Endothelial cell of umbilical vein (primary cell): Measurements from ENCODE around the gene KRTAP2-1. TPM values are rescaled to one million over a fixed set of nuclear protein-coding genes. Genes with fewer than 3 reads are reported as not detected.

ENCODE experiments used
- BruUV-seq: library from RNA; stranded (reverse); fragments of 400-500 nt; replicated peaks from 2 replicates; lab custom pipeline; 2021; lab: Mats Ljungman, UMichigan
- CTCF ChIA-PET: fragments of 300-600, 350-600 bp; sonication (Branson Sonifier 250); formaldehyde crosslinking; loops from one replicate; lab custom pipeline; 2021; ENCODE audit warnings: antibody characterized with exemption, inconsistent platforms; lab: Charles Lee
- POLR2A ChIA-PET: fragments of 300-600, 350-600 bp; sonication (Branson Sonifier 250); formaldehyde crosslinking; loops from one replicate; lab custom pipeline; 2021; ENCODE audit warnings: antibody characterized with exemption, inconsistent platforms; lab: Charles Lee
- DNase-seq: peaks from one replicate; pipeline ENCODE4 v3.0.0-alpha.2; 2011; ENCODE audit warnings: low read depth, low spot score
- FAIRE-seq: peaks from 2 replicates; lab custom pipeline; 2011; peaks lifted over from hg19 to GRCh38; lab: Jason Lieb, UNC
- H2AFZ ChIP-seq: 2 replicates; pipeline ENCODE4 v1.6.0; 2012; ENCODE audit warnings: low read depth, low read length, control low read depth, inconsistent platforms
- H3K27ac ChIP-seq: 2 replicates; pipeline ENCODE4 v1.5.1; 2011; ENCODE audit warnings: low read depth, mild to moderate bottlenecking, control low read depth, low read length, moderate library complexity; ENCODE audit not compliant: insufficient read depth
- H3K27me3 ChIP-seq, 2 experiments: 2 replicates each; pipeline versions ENCODE4 v1.6.0 to v1.6.1; 2011; ENCODE audit warnings: low read length in 2 of 2, mixed read lengths in 1 of 2; ENCODE audit not compliant: control insufficient read depth in 2 of 2, insufficient read depth in 2 of 2
- H3K36me3 ChIP-seq, 2 experiments: 2 replicates in 1 of 2; 3 replicates in 1 of 2; pipeline ENCODE4 v1.5.1; 2011; ENCODE audit warnings: low read length in 2 of 2, mild to moderate bottlenecking in 1 of 2, moderate library complexity in 1 of 2; ENCODE audit not compliant: control insufficient read depth in 2 of 2, insufficient read depth in 2 of 2; ENCODE audit errors: extremely low read depth in 1 of 2
- H3K4me1 ChIP-seq: 3 replicates; pipeline ENCODE4 v1.5.1; 2011; ENCODE audit warnings: mild to moderate bottlenecking, low read length; ENCODE audit not compliant: control insufficient read depth, insufficient read depth; ENCODE audit errors: extremely low read depth
- H3K4me2 ChIP-seq: 2 replicates; pipeline ENCODE4 v1.6.1; 2011; ENCODE audit warnings: low read length, control low read depth, mixed read lengths; ENCODE audit not compliant: insufficient read depth
- H3K4me3 ChIP-seq, 3 experiments: fragments of 200-600 bp in 1 of 3; sonication (generic), shearing (Covaris generic) in 1 of 3; replicated peaks in 1 of 3; 2 replicates each; pipeline ENCODE4 v1.5.1; 2011 to 2016; ENCODE audit warnings: control low read depth in 3 of 3, low read length in 3 of 3, mild to moderate bottlenecking in 2 of 3, inconsistent platforms in 1 of 3, low read depth in 1 of 3, moderate library complexity in 1 of 3; ENCODE audit not compliant: insufficient read depth in 1 of 3
- H3K79me2 ChIP-seq: 2 replicates; pipeline ENCODE4 v1.6.0; 2012; ENCODE audit warnings: low read length, inconsistent platforms; ENCODE audit not compliant: control insufficient read depth, insufficient read depth
- H3K9ac ChIP-seq: replicated peaks from 2 replicates; pipeline ENCODE3; 2011; ENCODE audit warnings: low read length, control low read depth; ENCODE audit not compliant: insufficient read depth; ENCODE audit errors: extremely low read depth
- H3K9me1 ChIP-seq: replicated peaks from 3 replicates; pipeline ENCODE4 v1.6.0; 2011; ENCODE audit warnings: mild to moderate bottlenecking, low read length; ENCODE audit not compliant: control insufficient read depth, insufficient read depth; ENCODE audit errors: extremely low read depth
- H3K9me3 ChIP-seq: replicated peaks from 2 replicates; pipeline ENCODE4 v1.5.1; 2012; ENCODE audit warnings: low read length, inconsistent platforms; ENCODE audit not compliant: control insufficient read depth, insufficient read depth
- H4K20me1 ChIP-seq: replicated peaks from 2 replicates; pipeline ENCODE3; 2011; ENCODE audit warnings: mild to moderate bottlenecking, low read length; ENCODE audit not compliant: control insufficient read depth, insufficient read depth; ENCODE audit errors: extremely low read depth
- EZH2 ChIP-seq: IDR thresholded peaks from 2 replicates; pipeline ENCODE4 v1.6.1; 2012; ENCODE audit warnings: borderline replicate concordance, low read depth, mild to moderate bottlenecking, moderate library complexity, low read length, inconsistent platforms; ENCODE audit not compliant: severe bottlenecking
- FOS ChIP-seq: IDR thresholded peaks from 2 replicates; pipeline ENCODE4 v1.6.1; 2011; ENCODE audit warnings: mild to moderate bottlenecking, low read length, moderate library complexity, borderline replicate concordance; ENCODE audit not compliant: insufficient read depth
- GATA2 ChIP-seq: IDR thresholded peaks from 2 replicates; pipeline ENCODE4 v1.7.0; 2011; ENCODE audit warnings: low read depth, mild to moderate bottlenecking, moderate library complexity, mixed read lengths, low read length; ENCODE audit not compliant: insufficient read length, insufficient read depth
- JUN ChIP-seq: IDR thresholded peaks from 2 replicates; pipeline ENCODE4 v1.6.1; 2011; ENCODE audit warnings: borderline replicate concordance, low read depth; ENCODE audit not compliant: insufficient read length, insufficient read depth
- MYC ChIP-seq: IDR thresholded peaks from one replicate; pipeline ENCODE4 v1.6.1; 2011; ENCODE audit warnings: mild to moderate bottlenecking, low read depth, low read length
- POLR2A ChIP-seq: IDR thresholded peaks from 2 replicates; pipeline ENCODE4 v1.6.1; 2012; ENCODE audit warnings: low read depth, mild to moderate bottlenecking, control low read depth, low read length
- POLR2AphosphoS5 ChIP-seq: IDR thresholded peaks from 2 replicates; pipeline ENCODE4 v1.6.1; 2012; ENCODE audit warnings: low read depth, mild to moderate bottlenecking, control low read depth, low read length, moderate library complexity; ENCODE audit not compliant: insufficient read depth
- dilution Hi-C: fragments of 300-500 bp; cut with MboI; formaldehyde crosslinking; loops from one replicate; pipeline ENCODE4 v1.15.0; 2019; ENCODE audit warnings: low sequenced_read_pairs; ENCODE audit not compliant: extremely low pct_ligation_motif_present
- intact Hi-C: fragments of 100-400 bp; cut with micrococcal nuclease; formaldehyde crosslinking; loops from one replicate; pipeline ENCODE4 v1.10.0; 2022
- polyA plus RNA-seq, 4 experiments: library from polyadenylated mRNA; depleted of rRNA in 3 of 4; stranded (reverse) in 3 of 4; unstranded in 1 of 4; fragments of >200 nt; gene quantifications; 2 replicates each; pipeline versions ENCODE4 v1.2.1 to v1.2.3, GENCODE V29; 2011 to 2012; ENCODE audit warnings: missing spikeins in 1 of 4
- total RNA-seq: library from RNA; stranded (reverse); gene quantifications from 2 replicates; pipeline ENCODE4 v1.2.3, GENCODE V29; 2021
- TF ChIP-seq, protein P1 (sequence below): IDR thresholded peaks from 2 replicates; pipeline ENCODE4 v1.6.1; 2011; ENCODE audit not compliant: insufficient read depth, insufficient read length
- TF ChIP-seq, protein P2 (sequence below), 2 donors: IDR thresholded peaks; 1 replicate in 1 of 2; 2 replicates in 1 of 2; pipeline ENCODE4 v1.5.1; 2011; ENCODE audit warnings: low read length in 2 of 2, mild to moderate bottlenecking in 2 of 2, moderate library complexity in 2 of 2, control low read depth in 1 of 2, inconsistent platforms in 1 of 2, low read depth in 1 of 2; ENCODE audit not compliant: insufficient read depth in 1 of 2; ENCODE audit errors: extremely low read depth in 1 of 2

The KRTAP2-1 gene
- total and polyA plus RNA-seq, 2 donors (not counting 3 experiments of a cell fraction or from before 2014, with no cell fraction given), result not detected

GRCh38 chr17:41024697-41025096 lies 22.4 kb downstream of the KRTAP2-1 start:
- no peaks in the 10 kb centered on the region for H3K9me1 ChIP-seq
- H3K9ac ChIP-seq, result no peak overlapping the region
- intact Hi-C loops, result loop anchor here (10.0 kb wide), 1 partner anchor 750 kb away; no protein-coding TSS in a partner anchor
- dilution Hi-C loops, result no loop called here
- BruUV-seq, result no TSS peak
- TF ChIP-seq POLR2A (no peak), EZH2 (no peak), GATA2 (no peak), POLR2AphosphoS5 (no peak), JUN (no peak), FOS (no peak), MYC (no peak)
- TF ChIP-seq, protein P1, sequence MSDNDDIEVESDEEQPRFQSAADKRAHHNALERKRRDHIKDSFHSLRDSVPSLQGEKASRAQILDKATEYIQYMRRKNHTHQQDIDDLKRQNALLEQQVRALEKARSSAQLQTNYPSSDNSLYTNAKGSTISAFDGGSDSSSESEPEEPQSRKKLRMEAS, result no peak
- TF ChIP-seq, protein P2, sequence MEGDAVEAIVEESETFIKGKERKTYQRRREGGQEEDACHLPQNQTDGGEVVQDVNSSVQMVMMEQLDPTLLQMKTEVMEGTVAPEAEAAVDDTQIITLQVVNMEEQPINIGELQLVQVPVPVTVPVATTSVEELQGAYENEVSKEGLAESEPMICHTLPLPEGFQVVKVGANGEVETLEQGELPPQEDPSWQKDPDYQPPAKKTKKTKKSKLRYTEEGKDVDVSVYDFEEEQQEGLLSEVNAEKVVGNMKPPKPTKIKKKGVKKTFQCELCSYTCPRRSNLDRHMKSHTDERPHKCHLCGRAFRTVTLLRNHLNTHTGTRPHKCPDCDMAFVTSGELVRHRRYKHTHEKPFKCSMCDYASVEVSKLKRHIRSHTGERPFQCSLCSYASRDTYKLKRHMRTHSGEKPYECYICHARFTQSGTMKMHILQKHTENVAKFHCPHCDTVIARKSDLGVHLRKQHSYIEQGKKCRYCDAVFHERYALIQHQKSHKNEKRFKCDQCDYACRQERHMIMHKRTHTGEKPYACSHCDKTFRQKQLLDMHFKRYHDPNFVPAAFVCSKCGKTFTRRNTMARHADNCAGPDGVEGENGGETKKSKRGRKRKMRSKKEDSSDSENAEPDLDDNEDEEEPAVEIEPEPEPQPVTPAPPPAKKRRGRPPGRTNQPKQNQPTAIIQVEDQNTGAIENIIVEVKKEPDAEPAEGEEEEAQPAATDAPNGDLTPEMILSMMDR (IDR thresholded peaks at IDR 0.05; ENCODE audit: extremely low read depth in 1 of 2, insufficient read depth in 1 of 2, low read depth in 1 of 2, low read length in 2 of 2), result no peak
- no peaks in the 10 kb centered on the region for H3K79me2 ChIP-seq
- H3K4me2 ChIP-seq, result no peak overlapping the region
- CTCF ChIA-PET, result no interaction called here
- no peaks in the 10 kb centered on the region for H3K9me3 ChIP-seq
- no peaks in the 10 kb centered on the region for H3K4me1 ChIP-seq
- no peaks in the 10 kb centered on the region for H3K36me3 ChIP-seq
- H3K27ac ChIP-seq, result no peak overlapping the region
- FAIRE-seq (no peak), DNase-seq (no peak)
- no peak overlapping the region for H2AFZ ChIP-seq
- POLR2A ChIA-PET, result no interaction called here
- no peaks in the 10 kb centered on the region for H4K20me1 ChIP-seq
- peaks cover 0 to 2% of the 10 kb centered on the region in 2 experiments for H3K27me3 ChIP-seq
- H3K4me3 ChIP-seq, result no peak overlapping the region
